WERI-Rb-1 (cell line): ENCODE measurements around the gene UROS.

ENCODE experiments used
- DNase-seq: peaks from one replicate; pipeline ENCODE4 v3.0.0-alpha.2; 2020
- H3K27ac ChIP-seq: fragments of 250-450 bp; sonication (Bioruptor Pico); 2 replicates; pipeline ENCODE4 v1.5.1; 2020; ENCODE audit warnings: mild to moderate bottlenecking, moderate library complexity
- H3K27me3 ChIP-seq: fragments of 250-450 bp; sonication (Bioruptor Pico); 2 replicates; pipeline ENCODE4 v1.5.1; 2021; ENCODE audit warnings: mild to moderate bottlenecking, low read depth, moderate library complexity; ENCODE audit not compliant: insufficient read depth, severe bottlenecking
- H3K36me3 ChIP-seq: fragments of 250-450 bp; sonication (Bioruptor Pico); 2 replicates; pipeline ENCODE4 v1.5.1; 2020; ENCODE audit warnings: mild to moderate bottlenecking, moderate library complexity
- H3K4me3 ChIP-seq: 2 replicates; pipeline ENCODE4 v1.5.1; 2011; ENCODE audit warnings: low read depth, mild to moderate bottlenecking, control low read depth, low read length
- H3K9me3 ChIP-seq: fragments of 250-450 bp; sonication (Bioruptor Pico); 2 replicates; pipeline ENCODE4 v1.5.1; 2021; ENCODE audit warnings: mild to moderate bottlenecking, moderate library complexity; ENCODE audit not compliant: severe bottlenecking
- TF ChIP-seq, protein P1 (sequence below): IDR thresholded peaks from 2 replicates; pipeline ENCODE4 v1.5.1; 2011; ENCODE audit warnings: low read depth, mild to moderate bottlenecking, control low read depth, inconsistent platforms, low read length

Gene UROS

DNA sequence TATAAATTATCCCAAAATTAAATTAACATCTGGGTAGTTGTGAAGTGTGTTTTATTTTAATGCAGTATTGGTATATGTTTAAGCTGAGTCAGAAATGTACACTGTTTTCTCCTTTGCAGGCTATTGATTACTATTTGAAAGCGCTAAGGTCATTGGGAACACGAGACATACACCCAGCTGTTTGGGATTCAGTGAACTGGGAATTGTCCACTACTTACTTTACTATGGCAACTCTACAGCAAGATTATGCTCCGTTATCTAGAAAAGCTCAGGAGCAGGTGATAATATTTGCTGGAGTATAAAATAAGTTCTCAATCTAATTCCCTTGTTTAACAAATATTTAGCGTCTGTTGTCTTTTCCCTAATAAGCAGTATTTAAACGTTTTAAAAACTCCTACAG, 75.6 kb downstream of the UROS start:
- TF ChIP-seq, protein P1, sequence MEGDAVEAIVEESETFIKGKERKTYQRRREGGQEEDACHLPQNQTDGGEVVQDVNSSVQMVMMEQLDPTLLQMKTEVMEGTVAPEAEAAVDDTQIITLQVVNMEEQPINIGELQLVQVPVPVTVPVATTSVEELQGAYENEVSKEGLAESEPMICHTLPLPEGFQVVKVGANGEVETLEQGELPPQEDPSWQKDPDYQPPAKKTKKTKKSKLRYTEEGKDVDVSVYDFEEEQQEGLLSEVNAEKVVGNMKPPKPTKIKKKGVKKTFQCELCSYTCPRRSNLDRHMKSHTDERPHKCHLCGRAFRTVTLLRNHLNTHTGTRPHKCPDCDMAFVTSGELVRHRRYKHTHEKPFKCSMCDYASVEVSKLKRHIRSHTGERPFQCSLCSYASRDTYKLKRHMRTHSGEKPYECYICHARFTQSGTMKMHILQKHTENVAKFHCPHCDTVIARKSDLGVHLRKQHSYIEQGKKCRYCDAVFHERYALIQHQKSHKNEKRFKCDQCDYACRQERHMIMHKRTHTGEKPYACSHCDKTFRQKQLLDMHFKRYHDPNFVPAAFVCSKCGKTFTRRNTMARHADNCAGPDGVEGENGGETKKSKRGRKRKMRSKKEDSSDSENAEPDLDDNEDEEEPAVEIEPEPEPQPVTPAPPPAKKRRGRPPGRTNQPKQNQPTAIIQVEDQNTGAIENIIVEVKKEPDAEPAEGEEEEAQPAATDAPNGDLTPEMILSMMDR, result no peak
- Histone ChIP-seq H3K36me3 (peaks cover 74% of the 10 kb centered on the region), H3K4me3 (no peak overlapping the region), H3K27me3 (no peaks in the 10 kb centered on the region), H3K27ac (no peak overlapping the region), H3K9me3 (no peaks in the 10 kb centered on the region)
- no peak for DNase-seq

DNA sequence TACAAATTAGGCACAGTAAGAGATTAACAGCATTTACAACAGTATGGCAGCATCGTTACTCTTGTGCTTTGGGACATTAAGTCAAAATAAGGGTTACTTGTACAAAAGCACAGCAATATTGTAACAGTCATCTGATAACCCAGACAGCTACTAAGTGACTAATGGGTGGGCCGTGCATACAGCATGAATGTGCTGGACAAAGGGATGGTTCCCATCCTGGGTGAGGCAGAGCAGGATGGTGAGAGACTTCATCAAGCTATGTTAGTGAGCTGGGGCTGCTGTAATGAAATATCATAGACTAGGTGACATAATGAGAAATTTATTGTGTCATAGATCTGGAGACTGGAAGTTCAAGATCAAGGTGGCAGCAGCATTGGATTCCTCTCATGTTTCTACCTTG, 78.1 kb downstream of the UROS start:
- Histone ChIP-seq H3K36me3 (peaks cover 78% of the 10 kb centered on the region), H3K9me3 (no peaks in the 10 kb centered on the region), H3K27ac (no peak overlapping the region), H3K4me3 (no peak overlapping the region), H3K27me3 (no peaks in the 10 kb centered on the region)
- TF ChIP-seq, protein P1, result no peak
- no peak for DNase-seq

DNA sequence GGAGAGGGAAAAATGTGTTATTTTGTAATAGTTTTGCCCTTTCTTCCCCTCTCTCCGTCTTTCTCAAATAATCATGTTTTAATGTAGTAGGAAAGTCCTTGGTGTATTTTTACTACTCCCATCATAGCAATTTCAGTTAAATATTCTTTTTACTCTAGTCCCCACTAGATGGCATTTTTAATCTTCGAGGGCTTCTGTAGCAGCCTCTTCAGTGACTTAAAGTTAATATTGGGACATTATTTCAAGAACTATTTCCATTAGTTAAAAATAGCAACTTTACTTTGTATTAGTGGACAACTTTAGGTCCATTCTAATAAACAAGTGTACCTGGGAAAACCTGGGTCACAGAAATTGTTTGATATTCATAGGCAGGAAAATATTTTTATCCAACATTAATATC, 80.6 kb downstream of the UROS start:
- Histone ChIP-seq H3K4me3 (no peak overlapping the region), H3K9me3 (no peaks in the 10 kb centered on the region), H3K27me3 (no peaks in the 10 kb centered on the region), H3K27ac (no peak overlapping the region), H3K36me3 (peaks cover 88% of the 10 kb centered on the region)
- no peak for DNase-seq
- TF ChIP-seq, protein P1, result no peak

DNA sequence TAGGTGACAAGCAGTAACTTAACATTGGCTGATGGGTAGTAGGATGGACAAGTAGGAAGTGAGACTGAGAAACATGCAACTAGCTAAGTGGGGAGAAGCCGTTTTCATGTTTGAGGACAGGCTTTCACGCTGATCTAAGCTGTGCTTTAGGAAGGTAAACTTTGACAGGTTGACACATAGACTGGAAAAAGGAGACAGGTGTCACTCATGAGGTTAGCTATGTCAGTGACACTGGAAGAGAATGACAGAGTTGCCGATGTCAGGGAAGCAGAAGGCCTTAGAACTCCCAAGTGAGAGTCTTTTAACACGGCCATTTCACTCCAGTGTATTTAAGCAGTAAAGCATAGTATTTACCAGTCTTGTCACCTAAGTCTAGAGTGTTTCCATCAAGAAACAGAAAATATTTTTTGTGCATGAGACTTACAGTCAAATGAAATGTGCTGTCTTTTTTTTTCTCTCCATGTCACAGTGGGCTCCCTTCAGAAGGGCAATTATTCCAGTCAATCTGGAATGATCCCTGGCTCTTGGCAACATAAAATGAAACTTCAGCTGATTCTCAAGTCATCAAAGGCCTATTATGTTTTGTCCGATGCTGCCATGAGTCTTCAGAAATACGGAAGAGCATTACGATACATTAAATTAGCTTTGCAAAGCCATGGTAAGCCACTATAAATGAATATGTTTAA, 82.9 kb downstream of the UROS start:
- no peak for DNase-seq
- H3K4me3 ChIP-seq, result no peak overlapping the region
- TF ChIP-seq, protein P1, result no peak
- peaks cover 90% of the 10 kb centered on the region for H3K36me3 ChIP-seq
- H3K27me3 ChIP-seq, result no peaks in the 10 kb centered on the region
- no peak overlapping the region for H3K27ac ChIP-seq
- H3K9me3 ChIP-seq, result no peaks in the 10 kb centered on the region
